ENCODE results near the gene PARD6G.

The PARD6G gene

GRCh38 chr18:80210312-80211083 is 36.8 kb downstream of the PARD6G start:
- no peak for DNase-seq

GRCh38 chr18:80208620-80209019 is 38.7 kb downstream of the PARD6G start:
- no peak for DNase-seq

- DNase-seq = no peak
Measured at GRCh38 chr18:80205294-80205693, 42.0 kb downstream of the PARD6G start.

GRCh38 chr18:80204142-80204541 is 43.2 kb downstream of the PARD6G start:
- no peak for DNase-seq

- no peak for DNase-seq
Measured at GRCh38 chr18:80203249-80203648, 44.1 kb downstream of the PARD6G start.

- no peak for DNase-seq
Measured at GRCh38 chr18:80202264-80202998, 44.9 kb downstream of the PARD6G start.

GRCh38 chr18:80201739-80202138 is 45.6 kb downstream of the PARD6G start:
- DNase-seq = no peak

- DNase-seq = no peak
Measured at GRCh38 chr18:80200932-80201672, 46.2 kb downstream of the PARD6G start.

- DNase-seq = no peak
Measured at GRCh38 chr18:80200171-80200931, 47.0 kb downstream of the PARD6G start.

- no peak for DNase-seq
Measured at GRCh38 chr18:80198994-80199748, 48.1 kb downstream of the PARD6G start.

- no peak for DNase-seq
Measured at GRCh38 chr18:80198391-80198790, 48.9 kb downstream of the PARD6G start.

GRCh38 chr18:80197528-80197927 is 49.8 kb downstream of the PARD6G start:
- DNase-seq = no peak

- no peak for DNase-seq
Measured at GRCh38 chr18:80196528-80197320, 50.6 kb downstream of the PARD6G start.

- DNase-seq = no peak
Measured at GRCh38 chr18:80194874-80195570, 52.3 kb downstream of the PARD6G start.

GRCh38 chr18:80193701-80194100 is 53.6 kb downstream of the PARD6G start:
- no peak for DNase-seq

GRCh38 chr18:80192653-80193385 is 54.5 kb downstream of the PARD6G start:
- no peak for DNase-seq

- DNase-seq = no peak
Measured at GRCh38 chr18:80191907-80192652, 55.2 kb downstream of the PARD6G start.

GRCh38 chr18:80191264-80191663 is 56.0 kb downstream of the PARD6G start:
- DNase-seq = no peak

GRCh38 chr18:80190311-80190710 is 57.0 kb downstream of the PARD6G start:
- no peak for DNase-seq
